ENCODE measurements around the gene PKD1L1.
"Not testable (repeated sequence)": the region's sequence is repeated elsewhere in the genome, so short reads cannot be mapped to it uniquely, and the experiment has no call there.

PKD1L1 gene

DNA sequence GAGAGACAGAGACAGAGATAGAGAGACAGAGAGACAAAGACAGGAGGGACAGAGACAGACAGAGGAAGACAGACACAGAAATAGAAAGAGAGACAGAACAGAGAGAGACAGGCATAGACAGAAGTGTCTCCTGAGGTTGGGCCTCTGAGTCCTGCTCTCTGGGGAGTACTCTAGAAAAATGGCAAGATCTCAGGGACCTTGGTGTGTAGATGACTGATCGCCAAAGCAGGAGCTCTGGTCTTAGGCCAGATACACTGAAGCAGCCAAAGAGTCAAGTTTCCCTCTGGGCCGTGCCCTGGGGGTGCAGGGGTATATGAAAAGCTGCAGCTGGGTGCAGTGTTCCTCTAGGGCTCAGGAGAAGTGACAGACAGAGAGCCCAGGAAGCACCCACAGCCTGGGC is 189.7 kb downstream of the PKD1L1 start:
- no peak for DNase-seq

DNA sequence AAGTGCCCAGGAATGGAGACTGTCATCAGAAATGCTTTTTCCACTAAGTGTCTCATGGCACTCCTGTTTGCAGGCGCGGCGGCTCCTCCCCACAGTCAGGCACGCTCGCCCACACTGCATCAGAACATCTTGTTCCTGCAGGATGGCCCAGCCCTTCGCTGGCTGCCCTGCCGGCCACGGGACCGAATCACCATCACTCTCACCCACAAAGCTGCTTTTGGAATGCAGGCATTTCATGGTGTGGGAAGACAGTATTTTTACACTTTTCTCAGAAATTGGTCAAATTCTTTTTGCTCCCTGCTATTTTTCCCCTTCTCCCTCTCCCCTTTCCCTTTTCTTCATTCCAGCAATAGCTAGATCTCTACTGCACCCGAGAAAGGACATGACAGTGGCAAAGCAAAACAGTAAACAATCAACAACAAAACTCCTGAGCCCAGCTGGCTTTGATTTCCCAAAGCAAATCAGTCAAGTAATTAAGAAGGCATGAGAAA is 190.3 kb downstream of the PKD1L1 start:
- DNase-seq: no peak

DNA sequence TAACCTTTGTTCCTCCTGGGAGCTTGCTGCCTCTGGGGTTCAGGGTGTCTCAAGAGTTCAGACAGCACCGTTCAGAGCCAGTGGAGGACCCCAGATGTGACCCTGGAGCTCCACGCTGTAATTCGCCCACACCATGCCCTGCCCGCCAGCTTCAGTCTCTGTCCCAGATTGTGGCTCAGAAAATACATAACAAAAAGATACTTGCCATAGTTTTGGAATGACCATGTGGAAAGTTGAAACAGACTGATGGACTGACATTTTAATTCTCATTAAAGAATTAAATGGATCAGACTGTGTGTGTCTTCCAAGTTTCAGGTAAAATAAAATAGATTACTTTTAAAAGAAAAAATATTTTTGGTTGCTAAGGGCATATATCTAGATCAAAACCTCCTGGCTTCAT is 191.6 kb downstream of the PKD1L1 start:
- no peak for DNase-seq

DNA sequence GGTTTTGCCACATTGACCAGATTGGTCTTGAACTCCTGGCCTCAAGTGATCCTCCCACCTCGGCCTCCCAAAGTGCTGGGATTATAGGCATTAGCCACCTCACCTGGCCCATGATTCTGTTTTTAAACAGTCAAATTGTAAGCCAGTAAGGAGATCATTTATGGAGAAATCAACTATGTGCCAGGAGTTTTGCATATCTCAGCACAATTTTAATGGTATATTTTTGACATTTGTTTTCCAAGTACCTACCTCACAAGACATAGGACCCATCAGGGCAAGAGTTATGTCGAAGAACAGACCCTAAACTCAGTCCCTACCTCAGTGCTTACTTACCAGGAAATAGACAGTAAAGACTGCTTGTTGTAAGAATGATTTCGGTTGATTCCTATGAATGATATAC is 193.0 kb downstream of the PKD1L1 start:
- no peak for DNase-seq

DNA sequence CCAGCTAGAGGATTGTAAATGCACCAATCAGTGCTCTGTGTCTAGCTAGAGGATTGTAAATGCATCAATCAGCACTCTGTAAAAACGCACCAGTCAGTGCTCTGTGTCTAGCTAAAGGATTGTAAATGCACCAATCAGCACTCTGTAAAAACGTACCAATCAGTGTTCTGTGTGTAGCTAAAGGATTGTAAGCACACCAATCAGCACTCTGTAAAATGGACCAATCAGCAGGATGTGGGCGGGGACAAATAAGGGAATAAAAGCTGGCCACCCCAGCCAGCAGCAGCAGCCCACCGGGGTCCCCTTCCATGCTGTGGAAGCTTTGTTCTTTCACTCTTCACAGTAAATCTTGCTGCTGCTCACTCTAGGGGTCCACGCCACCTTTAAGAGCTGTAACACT is 196.5 kb downstream of the PKD1L1 start:
- not testable (repeated sequence) for DNase-seq

DNA sequence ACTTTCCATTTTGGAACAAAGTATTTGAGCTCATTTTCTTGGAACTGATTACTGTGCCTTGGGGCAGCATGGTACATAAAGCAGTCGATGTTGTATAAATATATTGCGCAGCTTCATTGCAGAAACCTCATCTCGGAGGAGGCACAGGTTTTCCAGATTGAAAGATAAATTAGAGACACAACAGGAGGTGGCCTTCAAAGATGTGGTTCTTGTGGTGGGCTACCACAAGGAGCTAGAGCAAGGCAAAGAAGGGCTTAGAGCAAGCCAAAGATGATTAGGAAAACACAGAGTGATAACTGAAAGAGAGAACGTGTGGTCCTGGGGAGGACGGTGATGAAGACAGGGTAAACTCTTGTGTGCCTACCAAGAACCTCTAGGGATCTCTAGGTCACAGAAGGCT is 197.2 kb downstream of the PKD1L1 start:
- DNase-seq: no peak

DNA sequence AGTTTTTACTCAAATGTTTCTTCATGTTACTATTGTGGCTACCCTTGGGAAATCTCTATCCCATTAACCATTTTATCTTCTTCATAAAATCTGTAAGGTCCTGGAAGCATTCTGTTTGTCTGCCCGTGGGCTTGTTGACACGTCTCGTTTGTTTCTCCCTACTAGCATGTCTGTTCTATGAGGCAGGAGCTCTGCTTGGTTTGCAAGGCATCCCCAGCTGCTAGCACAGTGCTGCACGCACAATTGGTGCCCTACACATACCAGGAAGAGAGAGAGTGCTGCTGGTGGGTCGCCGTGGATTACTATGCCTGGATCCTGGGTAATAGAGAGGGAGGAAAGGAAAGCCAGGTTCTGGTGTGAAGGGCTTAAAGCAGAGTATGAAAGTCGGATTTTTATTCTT is 200.2 kb downstream of the PKD1L1 start:
- DNase-seq: no peak

DNA sequence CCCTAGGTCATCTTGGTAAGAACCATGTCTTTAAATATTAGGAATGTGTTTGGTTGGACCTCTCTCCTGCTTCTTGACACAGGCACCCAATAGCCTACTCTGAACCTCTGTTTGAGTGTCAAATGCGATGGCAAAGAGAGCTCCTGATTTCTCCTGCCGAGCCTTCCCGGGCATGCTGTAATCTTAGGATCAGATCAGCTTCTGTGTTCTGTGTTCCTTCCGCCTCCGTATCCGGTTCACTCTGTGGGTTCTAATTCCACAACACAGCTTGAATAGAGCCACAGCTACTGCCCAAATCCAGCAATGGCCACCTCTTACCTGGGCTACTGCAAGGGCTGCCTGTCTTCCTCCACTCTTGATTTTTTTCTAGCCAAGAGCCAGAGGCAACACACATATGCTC is 201.1 kb downstream of the PKD1L1 start:
- DNase-seq: no peak

DNA sequence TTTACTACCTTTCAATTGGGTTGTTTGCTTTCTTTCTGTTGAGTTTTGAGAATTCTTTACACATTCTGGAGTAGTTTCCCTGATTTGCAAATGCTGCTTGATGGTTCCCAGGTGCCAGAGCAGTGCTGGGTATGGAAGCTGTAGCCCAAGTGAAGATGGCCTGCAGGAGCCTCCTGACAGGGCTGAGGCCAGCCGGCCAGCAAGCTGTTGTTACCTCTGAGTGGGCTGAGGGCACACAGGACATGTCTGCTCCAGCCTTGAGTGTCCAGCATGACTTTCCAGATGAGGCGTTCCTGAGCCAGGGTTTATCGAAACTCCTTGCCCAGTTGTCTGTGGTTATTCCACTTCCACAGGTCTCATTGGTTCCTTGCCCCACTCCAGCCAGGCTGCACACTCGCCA is 201.8 kb downstream of the PKD1L1 start:
- no peak for DNase-seq

DNA sequence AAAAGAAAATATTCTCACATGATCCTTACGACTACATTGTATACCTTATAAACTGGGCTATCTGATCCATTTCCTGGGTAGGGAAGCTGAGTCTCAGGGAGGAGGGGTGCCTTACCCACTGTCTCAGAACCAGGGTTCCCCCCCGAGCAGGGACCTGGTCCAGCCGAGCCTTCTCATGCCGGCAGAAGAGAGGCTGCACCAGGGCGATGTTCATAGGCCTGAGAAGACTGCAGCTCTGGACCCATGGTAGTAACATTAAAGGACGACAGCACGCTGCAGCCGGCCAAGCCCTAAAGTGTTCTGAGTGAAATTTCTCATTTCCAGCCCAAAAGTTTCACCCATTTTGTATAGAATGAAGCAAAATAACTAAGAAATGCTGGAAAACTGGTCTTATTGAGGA is 203.4 kb downstream of the PKD1L1 start:
- no peak for DNase-seq

DNA sequence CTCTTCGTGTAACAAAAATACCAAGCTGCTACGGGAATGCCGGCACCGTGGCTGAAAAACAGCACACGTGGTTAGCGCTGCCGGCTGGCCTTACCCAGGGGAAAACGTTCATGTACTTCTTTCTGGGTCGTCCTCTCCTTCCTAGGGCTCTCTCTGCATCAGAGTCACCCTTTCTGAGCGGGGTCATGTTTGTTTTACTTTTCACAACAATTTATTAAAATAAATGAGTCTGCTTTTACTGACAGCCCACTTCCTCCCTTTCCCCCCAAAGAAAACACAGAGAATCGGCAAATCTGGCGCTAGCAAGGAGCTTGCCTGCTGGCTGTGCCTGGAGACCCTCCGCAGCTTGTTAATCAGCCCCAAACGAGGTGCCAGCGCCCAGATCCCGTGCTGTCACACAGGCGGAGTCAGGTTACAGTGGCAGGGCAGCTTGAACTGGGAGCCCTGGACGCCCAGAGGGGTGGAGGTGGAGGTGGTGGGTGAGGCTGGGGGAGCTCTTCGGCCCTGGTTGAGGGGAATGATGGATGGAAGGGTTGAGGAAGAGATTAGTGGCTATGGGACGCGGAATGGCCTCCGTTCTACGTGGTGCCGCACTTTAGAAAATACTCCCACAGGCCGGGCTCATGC is 204.2 kb downstream of the PKD1L1 start:
- no peak for DNase-seq

DNA sequence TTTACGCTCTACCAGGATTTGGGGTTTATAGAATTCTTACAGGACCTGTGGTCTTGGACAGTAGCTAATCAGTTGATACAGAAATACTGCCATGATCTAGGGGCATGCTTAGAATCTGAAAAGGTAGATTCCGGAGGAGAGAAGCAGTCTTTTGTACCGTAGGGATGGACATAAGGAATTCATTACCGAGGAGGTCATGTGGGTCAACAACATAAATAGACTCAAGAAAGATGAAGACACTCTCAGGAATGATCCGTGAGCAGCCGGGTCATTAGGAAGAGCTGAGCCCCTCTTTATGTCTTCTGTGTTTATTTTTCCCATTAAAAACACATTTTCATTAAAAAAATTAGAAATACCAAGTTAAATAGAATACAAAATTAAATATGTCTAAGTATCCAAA is 206.3 kb downstream of the PKD1L1 start:
- no peak for DNase-seq

DNA sequence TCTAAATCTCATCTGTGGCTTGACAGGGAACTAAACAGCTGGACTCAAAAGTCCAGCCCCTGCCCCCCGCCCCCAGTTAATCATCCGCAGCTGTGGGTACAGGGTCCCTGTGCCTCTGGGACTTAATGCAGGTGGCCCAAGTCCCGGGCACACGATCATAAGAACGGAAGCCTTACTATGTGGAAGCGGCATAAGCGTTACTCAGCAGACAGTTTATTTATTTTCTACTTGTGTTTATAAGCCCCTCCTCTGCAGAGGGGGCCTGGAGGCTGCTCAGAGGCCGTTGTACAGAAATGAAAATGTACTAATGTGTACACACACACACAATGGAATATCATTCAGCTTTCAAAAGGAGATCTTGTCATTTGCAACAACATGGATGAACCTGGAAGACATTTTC is 208.4 kb downstream of the PKD1L1 start:
- no peak for DNase-seq

DNA sequence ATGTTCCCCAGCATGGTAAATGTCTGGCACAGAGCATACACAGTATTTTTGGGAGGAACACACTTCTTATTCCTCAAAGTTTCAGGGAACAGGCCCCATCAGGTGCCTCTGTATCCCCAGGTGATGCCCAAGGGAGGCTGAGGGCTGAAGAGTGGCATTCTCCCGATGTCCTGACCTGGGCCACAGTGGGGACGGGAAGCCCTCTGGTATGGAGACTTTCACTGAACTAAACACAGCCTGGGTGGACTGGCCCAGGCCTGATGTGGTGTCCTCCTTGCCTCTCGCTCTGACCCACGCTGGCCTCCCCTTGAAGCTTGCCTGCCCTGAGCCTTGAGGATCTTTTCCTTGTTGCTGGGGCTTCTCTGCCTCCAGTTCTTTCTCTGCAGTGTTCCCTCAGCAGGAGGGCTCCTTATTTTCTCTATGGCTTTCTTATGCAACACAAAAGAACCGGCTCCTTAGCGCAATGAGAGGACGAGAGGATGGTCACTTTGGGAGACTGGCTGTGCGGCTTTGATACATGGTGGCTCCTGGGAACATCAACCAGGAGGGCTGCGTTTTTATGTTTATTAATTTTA is 208.9 kb downstream of the PKD1L1 start:
- no peak for DNase-seq

DNA sequence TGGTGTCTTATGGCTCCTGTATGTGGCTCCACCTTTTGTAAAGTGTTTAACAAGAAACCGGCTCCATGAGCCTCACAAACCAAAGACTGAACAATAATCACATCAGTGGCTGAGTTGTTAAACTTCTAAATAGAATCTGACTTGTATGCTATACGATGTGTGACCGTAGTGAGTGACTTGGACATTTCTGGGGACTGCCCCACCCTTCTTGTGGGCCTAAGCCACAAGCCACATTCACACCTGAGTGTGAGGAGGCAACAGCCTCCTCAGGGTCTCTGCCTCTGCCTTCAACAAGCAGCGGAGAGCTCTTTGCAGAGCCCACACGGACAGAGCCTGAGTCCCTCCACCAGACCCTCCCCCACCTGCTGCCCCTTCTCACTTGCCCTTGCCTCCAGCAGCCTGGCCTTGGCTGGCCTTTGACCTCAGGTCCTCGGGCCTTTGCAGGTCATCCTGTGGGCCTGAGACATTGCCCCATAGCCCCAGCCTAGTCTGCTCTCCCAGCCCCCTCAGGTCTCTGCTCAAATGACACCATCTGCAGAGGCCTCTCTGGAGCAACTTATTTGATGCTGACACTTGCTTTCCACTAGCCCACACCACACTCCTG is 209.6 kb downstream of the PKD1L1 start:
- no peak for DNase-seq

DNA sequence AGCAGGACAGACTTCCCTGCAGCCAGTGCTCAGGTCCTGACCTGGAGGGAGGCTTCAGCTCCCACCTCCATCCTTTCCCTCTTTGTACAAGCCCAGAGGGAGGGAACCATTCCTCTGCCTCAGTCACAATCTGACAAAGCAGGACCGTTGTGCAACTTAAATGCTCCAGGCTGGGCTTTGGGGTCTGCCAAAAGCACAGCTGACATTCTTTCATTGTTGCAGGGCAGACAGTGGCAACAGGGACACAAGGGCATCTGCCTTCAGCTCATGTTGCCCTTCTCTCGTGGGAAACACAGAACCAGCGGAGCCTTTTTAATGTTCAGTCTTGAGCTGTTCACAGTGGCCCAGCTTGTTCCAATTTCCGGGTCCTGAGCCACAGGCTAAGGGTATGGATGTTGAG is 210.7 kb downstream of the PKD1L1 start:
- DNase-seq: no peak

DNA sequence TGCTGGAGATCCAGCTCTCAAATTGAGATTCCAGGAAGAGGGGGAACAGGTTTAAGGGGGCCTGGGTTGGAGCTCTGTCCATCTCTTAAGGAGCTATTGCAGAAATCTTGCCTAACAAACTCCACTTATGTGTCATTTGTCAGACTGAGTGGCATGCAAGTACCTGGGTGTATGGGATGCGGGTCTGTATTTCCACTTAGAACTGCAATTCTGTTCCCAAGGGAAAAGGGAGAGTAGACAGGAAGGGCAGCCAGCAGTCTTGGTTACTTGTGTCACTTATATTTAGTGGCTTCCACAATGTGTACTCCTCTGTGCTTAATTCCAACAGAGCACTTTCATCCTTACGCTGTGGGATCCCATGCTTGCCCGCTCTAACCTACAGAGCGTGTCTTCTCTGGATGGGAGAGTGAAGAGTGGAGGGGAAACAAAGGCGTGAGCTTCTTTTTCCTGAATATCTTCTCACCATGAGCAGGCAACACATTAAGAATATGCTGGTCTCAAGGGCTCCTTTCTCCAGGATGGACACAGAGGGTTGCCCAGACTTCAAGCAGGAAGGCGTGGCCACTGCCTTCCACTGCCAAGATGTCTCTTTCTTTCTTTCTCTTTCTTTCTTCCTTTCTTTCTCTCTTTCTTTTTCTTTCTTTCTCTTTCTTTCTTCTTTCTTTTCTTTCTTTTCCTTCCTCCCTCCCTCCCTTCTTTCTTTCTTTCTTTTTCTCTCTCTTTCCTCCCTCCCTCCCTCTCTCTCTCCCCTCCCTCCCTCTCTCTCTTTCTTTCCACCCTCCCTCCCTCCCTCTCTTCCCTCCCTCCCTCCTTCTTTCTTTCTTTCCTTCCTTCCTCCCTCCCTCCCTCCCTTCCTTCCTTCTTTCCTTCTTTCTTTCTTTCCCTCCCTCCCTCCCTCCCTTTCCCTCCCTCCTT is 212.6 kb downstream of the PKD1L1 start:
- no peak for DNase-seq

DNA sequence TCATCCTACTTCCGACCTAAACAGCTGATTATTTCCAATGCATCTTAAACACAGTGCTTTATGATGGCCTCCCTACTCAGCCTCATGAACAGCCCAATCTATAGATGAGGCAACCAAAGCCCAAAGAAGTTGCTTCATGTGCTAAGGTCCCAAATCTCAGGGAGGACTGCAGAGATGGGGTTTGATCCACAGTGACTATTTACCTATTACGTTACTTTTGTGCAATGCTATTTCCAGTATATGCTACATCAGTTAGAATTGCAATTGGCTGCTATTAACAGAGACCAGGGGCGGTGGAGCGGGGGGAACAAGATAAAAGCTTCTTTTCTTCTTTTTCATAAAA is 213.3 kb downstream of the PKD1L1 start:
- DNase-seq: no peak

DNA sequence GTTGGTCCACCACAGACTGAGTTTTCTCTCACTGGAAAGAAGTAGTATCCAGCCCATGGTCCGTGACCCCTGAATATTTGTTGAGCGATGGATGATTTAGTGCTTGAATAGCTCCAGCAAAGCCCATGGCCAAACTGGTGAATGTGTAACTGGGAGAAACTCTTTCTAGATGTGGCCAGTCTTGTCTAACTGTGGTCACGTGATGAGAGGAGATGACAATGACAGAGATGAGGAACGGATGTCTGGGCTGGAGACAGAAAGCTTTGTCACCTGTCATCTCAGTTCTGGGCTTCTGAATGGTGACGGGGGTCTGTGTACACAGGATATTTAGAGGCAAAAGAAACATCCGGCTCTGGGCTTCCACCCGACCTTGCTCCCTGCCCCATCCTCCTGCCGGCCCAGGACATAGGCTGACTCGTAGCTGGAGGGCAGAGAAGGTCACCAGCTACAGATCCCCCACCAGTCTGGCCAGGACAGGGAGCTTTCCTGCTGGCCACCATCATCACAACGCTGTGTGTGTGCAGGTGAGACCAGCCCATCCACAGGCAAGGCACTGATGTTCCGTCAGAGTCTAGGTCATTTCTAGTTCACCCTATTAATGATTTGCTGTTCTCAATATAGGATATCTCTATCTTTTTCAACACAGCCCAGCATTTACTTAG is 213.8 kb downstream of the PKD1L1 start:
- no peak for DNase-seq

DNA sequence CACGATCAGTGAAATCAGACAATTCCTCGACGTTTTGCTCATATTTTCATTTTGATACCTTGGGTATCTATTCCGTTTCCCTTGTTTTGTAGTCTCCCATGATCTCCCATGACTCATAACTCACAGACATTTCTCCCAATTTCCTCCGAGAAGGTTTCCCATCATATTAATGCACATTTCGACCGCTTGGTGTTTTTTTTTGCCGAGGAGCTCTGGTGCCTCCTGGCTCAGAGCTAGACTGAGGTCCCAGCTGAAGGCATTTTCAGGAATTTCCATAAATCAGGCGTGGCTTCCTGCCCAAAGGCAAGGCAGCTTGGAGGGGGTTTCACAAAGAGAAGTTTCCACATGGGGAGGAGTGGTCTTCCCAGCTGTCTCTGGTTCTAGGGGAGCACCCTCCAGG is 218.1 kb downstream of the PKD1L1 start:
- DNase-seq: no peak

DNA sequence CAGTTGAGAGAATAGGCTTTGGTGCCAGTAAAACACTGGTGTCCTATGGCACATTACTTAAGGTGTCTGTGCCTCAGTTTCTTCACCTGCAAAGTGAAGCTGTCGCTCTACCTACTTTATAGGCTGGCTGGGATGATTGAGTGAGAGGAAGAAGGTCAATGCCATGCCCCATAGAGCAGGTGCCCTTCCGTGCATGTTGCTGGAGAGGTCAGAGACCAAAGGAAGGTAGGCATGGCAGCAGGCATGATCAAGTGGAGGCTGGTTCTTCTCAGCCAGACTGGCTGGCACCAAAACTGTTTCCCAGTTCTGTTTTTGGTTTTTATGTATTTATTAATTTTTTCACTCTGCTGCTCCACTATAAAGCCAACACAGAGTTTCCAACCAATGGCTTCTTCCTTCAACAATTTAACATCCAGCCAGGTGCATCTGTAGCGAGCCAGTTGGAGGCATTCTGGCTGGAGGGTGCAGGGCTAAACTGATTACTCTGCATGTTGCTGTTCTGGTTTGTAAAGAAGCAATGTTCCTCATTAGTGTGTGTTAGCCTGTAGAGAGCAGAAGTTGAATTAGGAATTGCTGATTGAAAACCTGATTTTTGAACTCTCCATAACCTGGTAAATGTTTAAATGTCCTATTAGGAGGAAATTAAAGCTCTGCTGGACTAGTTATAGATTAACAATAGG is 222.1 kb downstream of the PKD1L1 start:
- DNase-seq: peak in 1 of 2 donors; percentile 0

DNA sequence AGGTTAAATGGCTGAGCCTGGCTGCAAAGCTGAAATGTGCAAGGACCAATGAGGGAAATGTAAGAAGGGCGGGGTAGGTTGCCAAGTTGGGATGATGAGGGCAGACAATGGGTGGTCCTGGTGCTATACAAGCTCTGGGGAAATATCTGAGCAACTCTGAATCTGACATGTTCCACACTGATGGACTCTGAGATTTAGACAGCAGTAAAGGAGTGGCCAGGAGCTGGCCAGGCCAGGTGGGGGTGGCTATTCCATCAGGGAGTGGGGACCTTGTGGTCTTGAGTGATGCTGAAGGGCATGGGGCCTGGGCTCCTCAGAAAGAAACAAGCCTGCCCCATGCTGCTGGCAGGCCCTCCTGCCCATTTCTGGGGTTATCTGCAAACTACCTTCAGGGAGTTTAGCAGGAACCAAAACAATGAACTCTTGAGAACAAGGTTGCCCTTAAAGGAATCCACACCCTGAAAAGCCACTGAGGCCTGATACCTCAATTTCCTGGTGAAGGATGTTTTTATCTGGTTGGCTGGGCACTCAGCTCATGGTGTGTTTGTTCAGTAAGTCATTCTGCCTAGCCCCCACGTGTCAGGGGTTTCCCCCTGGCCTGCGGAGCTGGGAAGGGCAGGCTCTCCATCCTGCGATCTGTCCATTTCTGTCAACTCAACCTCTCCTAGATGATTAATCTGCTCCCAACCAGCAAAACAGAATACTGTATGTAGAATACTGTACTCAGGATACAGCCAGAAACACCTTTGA is 223.1 kb downstream of the PKD1L1 start:
- no peak for DNase-seq

All from inflammatory macrophage treated with lipopolysaccharide for 1 hour (primary cell).